Spleen (tissue), 7 donors: ENCODE results near the gene TMEM50A.

Experiments used
- CTCF ChIP-seq, 11 experiments: fragments of 200-600 bp in 7 of 11; fragments of 450-650 bp in 4 of 11; sonication (generic) in 4 of 11; IDR thresholded peaks in 8 of 11; conservative IDR thresholded peaks in 3 of 11; 1 replicate in 7 of 11; 2 replicates in 4 of 11; pipeline versions ENCODE4 v1.4.0 to v1.8.0; 2016 to 2021; ENCODE audit warnings: antibody characterized with exemption in 11 of 11, inconsistent platforms in 4 of 11, mild to moderate bottlenecking in 1 of 11
- POLR2A ChIP-seq, 3 donors: fragments of 450-650 bp; IDR thresholded peaks; one replicate each; pipeline ENCODE4 v1.5.1; 2017; ENCODE audit warnings: antibody characterized with exemption in 3 of 3, mild to moderate bottlenecking in 1 of 3
- POLR2AphosphoS5 ChIP-seq, 3 donors: sonication (generic); formaldehyde crosslinking; IDR thresholded peaks; one replicate each; pipeline ENCODE4 v1.5.1; 2017; ENCODE audit warnings: antibody characterized with exemption in 3 of 3
- donor health status: DM: no; HTN: no; CAD: no; lungs with moderate emphysema.
- donor health status: DM: no; HTN: no; CAD: no.
- donor health status: DM: no; HTN: no; CAD: no.

DNA sequence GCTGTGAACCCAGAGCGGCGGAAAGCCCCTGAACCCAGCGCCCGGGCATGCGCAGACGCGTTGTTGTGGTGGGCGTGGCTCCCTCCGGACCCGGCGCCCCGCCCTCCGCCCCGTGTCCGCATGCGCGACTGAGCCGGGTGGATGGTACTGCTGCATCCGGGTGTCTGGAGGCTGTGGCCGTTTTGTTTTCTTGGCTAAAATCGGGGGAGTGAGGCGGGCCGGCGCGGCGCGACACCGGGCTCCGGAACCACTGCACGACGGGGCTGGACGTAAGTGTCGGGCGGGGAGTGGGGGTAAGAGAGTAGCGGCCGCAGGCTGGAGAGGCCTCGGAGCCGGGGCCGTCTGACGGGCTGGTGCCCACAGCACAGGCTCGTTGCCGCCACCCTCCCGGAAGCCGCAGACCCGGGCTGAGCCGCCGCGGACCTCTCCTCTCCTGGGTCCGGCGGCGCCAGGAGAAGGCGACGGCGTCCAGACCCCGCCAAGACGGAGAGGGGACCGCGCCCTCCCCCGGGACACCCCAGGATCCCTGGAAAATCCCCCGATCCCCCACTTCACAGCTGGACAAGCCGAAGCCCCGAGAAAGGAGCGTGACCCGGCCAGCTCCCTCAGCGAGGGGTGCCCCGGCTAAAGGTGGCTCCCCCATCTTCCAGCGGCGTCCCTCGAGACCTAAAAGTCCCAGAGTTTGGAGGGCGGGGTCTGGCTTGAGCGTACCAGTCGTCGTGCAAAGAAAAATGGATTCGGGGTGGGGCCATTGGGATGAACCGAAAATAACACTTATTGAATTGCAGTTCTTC is at the start of gene TMEM50A:
- TF ChIP-seq CTCF (IDR thresholded peaks at IDR 0.05 in 8 of 11, conservative IDR thresholded peaks at IDR 0.05 in 3 of 11): peak in 1 of 11 experiments; percentile 18
- TF ChIP-seq POLR2AphosphoS5 (IDR thresholded peaks at IDR 0.05): peak; percentile 97 to 98 (median 97)
- peak; percentile 16 to 71 (median 67) for TF ChIP-seq POLR2A (IDR thresholded peaks at IDR 0.05)
